ENCODE data around the gene RER1.

DNA sequence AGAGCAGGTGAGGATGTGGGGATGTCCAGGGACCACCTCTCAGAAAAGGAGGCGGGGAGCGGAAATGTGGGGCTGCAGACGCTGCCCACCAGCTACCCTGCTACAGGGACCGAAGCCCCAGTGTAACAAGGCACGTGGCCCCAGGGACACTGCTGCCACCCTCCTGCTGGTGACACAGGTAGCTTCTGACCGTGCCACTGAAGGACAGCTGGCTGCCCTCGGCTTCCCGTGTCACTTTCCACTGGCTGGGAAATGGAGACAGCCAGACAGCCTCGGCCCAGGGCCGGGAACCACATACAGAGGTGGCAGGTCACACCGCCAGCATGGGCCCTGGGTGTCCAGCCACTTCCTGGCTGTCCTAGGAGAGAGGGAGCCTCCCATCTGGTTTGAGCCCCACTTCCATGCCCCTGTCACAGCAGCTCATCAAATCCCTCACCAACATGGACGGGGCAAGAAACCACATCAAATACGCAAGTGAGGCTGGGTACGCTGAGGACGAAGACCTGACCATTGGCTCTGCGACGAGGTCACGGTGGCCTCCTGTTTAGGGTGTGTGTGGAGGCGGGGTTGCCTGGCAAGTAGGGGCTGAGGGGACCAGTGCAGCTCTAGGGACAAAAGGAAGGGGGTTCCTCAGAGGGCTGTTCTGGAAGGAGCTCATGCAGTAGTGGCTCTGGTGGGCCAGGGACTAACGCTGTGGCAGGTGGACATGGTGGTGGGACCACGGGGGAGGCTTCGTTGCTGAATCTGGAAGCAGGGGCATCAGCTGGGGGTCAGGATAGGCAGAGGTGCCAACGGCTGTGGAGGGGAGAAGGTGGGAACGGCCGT, 15.7 kb downstream of the RER1 start:
- TF ChIP-seq, protein P1, sequence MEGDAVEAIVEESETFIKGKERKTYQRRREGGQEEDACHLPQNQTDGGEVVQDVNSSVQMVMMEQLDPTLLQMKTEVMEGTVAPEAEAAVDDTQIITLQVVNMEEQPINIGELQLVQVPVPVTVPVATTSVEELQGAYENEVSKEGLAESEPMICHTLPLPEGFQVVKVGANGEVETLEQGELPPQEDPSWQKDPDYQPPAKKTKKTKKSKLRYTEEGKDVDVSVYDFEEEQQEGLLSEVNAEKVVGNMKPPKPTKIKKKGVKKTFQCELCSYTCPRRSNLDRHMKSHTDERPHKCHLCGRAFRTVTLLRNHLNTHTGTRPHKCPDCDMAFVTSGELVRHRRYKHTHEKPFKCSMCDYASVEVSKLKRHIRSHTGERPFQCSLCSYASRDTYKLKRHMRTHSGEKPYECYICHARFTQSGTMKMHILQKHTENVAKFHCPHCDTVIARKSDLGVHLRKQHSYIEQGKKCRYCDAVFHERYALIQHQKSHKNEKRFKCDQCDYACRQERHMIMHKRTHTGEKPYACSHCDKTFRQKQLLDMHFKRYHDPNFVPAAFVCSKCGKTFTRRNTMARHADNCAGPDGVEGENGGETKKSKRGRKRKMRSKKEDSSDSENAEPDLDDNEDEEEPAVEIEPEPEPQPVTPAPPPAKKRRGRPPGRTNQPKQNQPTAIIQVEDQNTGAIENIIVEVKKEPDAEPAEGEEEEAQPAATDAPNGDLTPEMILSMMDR (IDR thresholded peaks at IDR 0.05) = no peak
- TF ChIP-seq POLR2A (IDR thresholded peaks at IDR 0.05) = no peak
- no peak for TF ChIP-seq EP300 (IDR thresholded peaks at IDR 0.05)
